Bone marrow (tissue), 2 donors: Measurements from ENCODE around the gene CTBS.
"Not testable (repeated sequence)": the region's sequence is repeated elsewhere in the genome, so short reads cannot be mapped to it uniquely, and the experiment has no call there.

Source experiments
- DNase-seq, 2 donors: peaks; one replicate each; lab custom pipeline; 2025; lab: John Stamatoyannopoulos, UW

The CTBS gene

GRCh38 chr1:84573967-84574842 lies at the start of gene CTBS:
Gene CTBS, minus strand, starts transcription at chr1:84574440. Its CDS starts 25 bp downstream, at chr1:84574415.
- peak; percentile 78 to 81 for DNase-seq

GRCh38 chr1:84621553-84621952 lies 47.3 kb upstream of the CTBS start:
- no peak for DNase-seq

GRCh38 chr1:84620720-84621313 lies 46.6 kb upstream of the CTBS start:
- peak; percentile 57 to 75 for DNase-seq

- peak in 1 of 2 donors; percentile 40 for DNase-seq
Observed at GRCh38 chr1:84619383-84620102, 45.3 kb upstream of the CTBS start.

- DNase-seq: no peak
Observed at GRCh38 chr1:84617349-84617748, 43.1 kb upstream of the CTBS start.

GRCh38 chr1:84615790-84616189 lies 41.5 kb upstream of the CTBS start:
- no peak for DNase-seq

GRCh38 chr1:84613887-84614286 lies 39.6 kb upstream of the CTBS start:
- DNase-seq: no peak

GRCh38 chr1:84613026-84613425 lies 38.8 kb upstream of the CTBS start:
- DNase-seq: no peak

GRCh38 chr1:84611796-84612195 lies 37.6 kb upstream of the CTBS start:
- no peak for DNase-seq

- DNase-seq: no peak
Observed at GRCh38 chr1:84611091-84611490, 36.9 kb upstream of the CTBS start.

GRCh38 chr1:84606977-84607376 lies 32.7 kb upstream of the CTBS start:
- DNase-seq: no peak

- DNase-seq: no peak
Observed at GRCh38 chr1:84605157-84605556, 30.9 kb upstream of the CTBS start.

- no peak for DNase-seq
Observed at GRCh38 chr1:84603941-84604830, 29.9 kb upstream of the CTBS start.

- no peak for DNase-seq
Observed at GRCh38 chr1:84603223-84603622, 29.0 kb upstream of the CTBS start.

GRCh38 chr1:84600796-84601195 lies 26.6 kb upstream of the CTBS start:
- no peak for DNase-seq

- DNase-seq: peak in 1 of 2 donors; percentile 38
Observed at GRCh38 chr1:84598846-84599741, 24.9 kb upstream of the CTBS start.

GRCh38 chr1:84598418-84598817 lies 24.2 kb upstream of the CTBS start:
- DNase-seq: no peak

GRCh38 chr1:84597011-84597410 lies 22.8 kb upstream of the CTBS start:
- no peak for DNase-seq

GRCh38 chr1:84594959-84595358 lies 20.7 kb upstream of the CTBS start:
- not testable (repeated sequence) for DNase-seq

GRCh38 chr1:84587099-84587498 lies 12.9 kb upstream of the CTBS start:
- DNase-seq: no peak

- no peak for DNase-seq
Observed at GRCh38 chr1:84585803-84586202, 11.6 kb upstream of the CTBS start.
